Smooth muscle cell (in vitro differentiated cells): ENCODE data around the gene HOXD13. TPM values are rescaled to one million over a fixed set of nuclear protein-coding genes. Genes with fewer than 3 reads are reported as not detected.

Experiments
- DNase-seq: peaks from one replicate; lab custom pipeline; 2025; ENCODE audit not compliant: unreplicated experiment; lab: John Stamatoyannopoulos, UW
- H2AFZ ChIP-seq: fragments of 200-600 bp; sonication (generic); 2 replicates; pipeline ENCODE4 v1.6.0; 2016; ENCODE audit warnings: antibody characterized with exemption, low read depth, mild to moderate bottlenecking
- H3F3A ChIP-seq: fragments of 200-600 bp; sonication (generic); 2 replicates; pipeline ENCODE4 v1.6.0; 2017; ENCODE audit warnings: antibody characterized with exemption, low read depth
- H3K27ac ChIP-seq: fragments of 200-600 bp; sonication (generic); 2 replicates; pipeline ENCODE4 v1.5.1; 2016; ENCODE audit warnings: low read depth, mild to moderate bottlenecking
- H3K27me3 ChIP-seq: fragments of 200-600 bp; sonication (generic); 2 replicates; pipeline ENCODE4 v1.6.1; 2016; ENCODE audit warnings: low read depth, mild to moderate bottlenecking
- H3K36me3 ChIP-seq: fragments of 200-600 bp; sonication (generic); 2 replicates; pipeline ENCODE4 v1.5.1; 2016; ENCODE audit warnings: low read depth
- H3K4me1 ChIP-seq: fragments of 200-600 bp; sonication (generic); 2 replicates; pipeline ENCODE4 v1.5.1; 2016; ENCODE audit warnings: low read depth
- H3K4me2 ChIP-seq: fragments of 200-600 bp; sonication (generic); 2 replicates; pipeline ENCODE4 v1.6.0; 2016; ENCODE audit warnings: mild to moderate bottlenecking
- H3K4me3 ChIP-seq: fragments of 200-600 bp; sonication (generic); 2 replicates; pipeline ENCODE4 v1.5.1; 2016; ENCODE audit warnings: mild to moderate bottlenecking
- H3K79me2 ChIP-seq: fragments of 200-600 bp; sonication (generic); 2 replicates; pipeline ENCODE4 v1.6.0; 2016; ENCODE audit warnings: low read depth, mild to moderate bottlenecking
- H3K9ac ChIP-seq: fragments of 200-600 bp; sonication (generic); 2 replicates; pipeline ENCODE4 v1.6.0; 2016; ENCODE audit warnings: low read depth
- H3K9me3 ChIP-seq: fragments of 200-600 bp; sonication (generic); replicated peaks from 2 replicates; pipeline ENCODE4 v1.5.1; 2016; ENCODE audit warnings: low read depth
- H4K20me1 ChIP-seq: fragments of 200-600 bp; sonication (generic); 2 replicates; pipeline ENCODE4 v1.6.0; 2016; ENCODE audit warnings: low read depth
- WGBS: methylation state at CpG from one replicate; pipeline ENCODE4 v1.1.7; 2016; ENCODE audit warnings: low lambda C conversion rate; 5-methylcytosine and 5-hydroxymethylcytosine counted together
- polyA plus RNA-seq: library from polyadenylated mRNA; unstranded; fragments of >200 nt; fragmentation: Nextera tagmentation; extraction: Ambion mirVana; gene quantifications from 2 replicates; pipeline ENCODE4 v1.2.1, GENCODE V29; 2016
- total RNA-seq: library from RNA; depleted of rRNA; stranded (reverse); fragments of >200 nt; gene quantifications from 2 replicates; pipeline ENCODE4 v1.2.3, GENCODE V29; 2014
- TF ChIP-seq, protein P1 (sequence below): fragments of 200-600 bp; sonication (generic); IDR thresholded peaks from 2 replicates; pipeline ENCODE4 v1.5.1; 2017; ENCODE audit warnings: borderline replicate concordance, mild to moderate bottlenecking, antibody characterized with exemption; ENCODE audit not compliant: insufficient read depth, poor library complexity, severe bottlenecking

The HOXD13 gene
- total and polyA plus RNA-seq, 2 experiments from 2014 or later = 0.31 to 1.9 TPM

DNA sequence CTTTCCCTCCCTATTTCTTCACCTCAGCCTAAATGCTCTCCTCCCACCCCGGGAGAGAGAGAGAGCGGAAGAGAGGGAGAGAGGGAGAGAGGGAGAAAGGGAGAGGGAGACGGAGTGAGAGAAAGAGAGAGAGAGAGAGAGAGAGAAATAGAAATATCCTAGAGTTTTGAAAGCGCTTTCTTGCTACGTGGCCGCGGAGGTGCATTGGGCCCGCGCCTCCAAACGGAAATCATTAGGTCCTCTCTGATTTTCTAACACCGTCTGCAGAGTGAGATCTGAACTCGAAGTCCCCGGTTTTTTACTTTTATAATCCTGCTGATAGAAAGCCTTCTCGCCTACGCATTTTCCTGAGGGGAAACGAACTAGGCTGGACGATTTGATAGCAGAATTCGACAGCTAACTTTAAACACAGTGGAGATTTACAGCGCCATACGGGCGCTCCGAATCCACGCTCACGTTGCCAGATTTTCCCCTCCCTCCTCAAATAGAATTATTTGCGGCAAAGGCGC, 7.9 kb upstream of the HOXD13 start:
- Histone ChIP-seq H3K79me2 (no peaks in the 10 kb centered on the region), H3F3A (no peaks in the 10 kb centered on the region), H3K9me3 (no peaks in the 10 kb centered on the region), H3K4me3 (peak overlapping the region; percentile 44), H3K4me1 (peaks cover 27% of the 10 kb centered on the region), H3K27me3 (peaks cover 97% of the 10 kb centered on the region), H2AFZ (peak overlapping the region; percentile 43), H3K27ac (no peak overlapping the region), H3K9ac (no peak overlapping the region), H3K36me3 (no peaks in the 10 kb centered on the region), H3K4me2 (peak overlapping the region; percentile 82), H4K20me1 (no peaks in the 10 kb centered on the region)
- WGBS = under 1% methylated on average over 26 of the region's 26 CpGs
- no peak for DNase-seq
- TF ChIP-seq, protein P1, sequence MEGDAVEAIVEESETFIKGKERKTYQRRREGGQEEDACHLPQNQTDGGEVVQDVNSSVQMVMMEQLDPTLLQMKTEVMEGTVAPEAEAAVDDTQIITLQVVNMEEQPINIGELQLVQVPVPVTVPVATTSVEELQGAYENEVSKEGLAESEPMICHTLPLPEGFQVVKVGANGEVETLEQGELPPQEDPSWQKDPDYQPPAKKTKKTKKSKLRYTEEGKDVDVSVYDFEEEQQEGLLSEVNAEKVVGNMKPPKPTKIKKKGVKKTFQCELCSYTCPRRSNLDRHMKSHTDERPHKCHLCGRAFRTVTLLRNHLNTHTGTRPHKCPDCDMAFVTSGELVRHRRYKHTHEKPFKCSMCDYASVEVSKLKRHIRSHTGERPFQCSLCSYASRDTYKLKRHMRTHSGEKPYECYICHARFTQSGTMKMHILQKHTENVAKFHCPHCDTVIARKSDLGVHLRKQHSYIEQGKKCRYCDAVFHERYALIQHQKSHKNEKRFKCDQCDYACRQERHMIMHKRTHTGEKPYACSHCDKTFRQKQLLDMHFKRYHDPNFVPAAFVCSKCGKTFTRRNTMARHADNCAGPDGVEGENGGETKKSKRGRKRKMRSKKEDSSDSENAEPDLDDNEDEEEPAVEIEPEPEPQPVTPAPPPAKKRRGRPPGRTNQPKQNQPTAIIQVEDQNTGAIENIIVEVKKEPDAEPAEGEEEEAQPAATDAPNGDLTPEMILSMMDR = no peak

DNA sequence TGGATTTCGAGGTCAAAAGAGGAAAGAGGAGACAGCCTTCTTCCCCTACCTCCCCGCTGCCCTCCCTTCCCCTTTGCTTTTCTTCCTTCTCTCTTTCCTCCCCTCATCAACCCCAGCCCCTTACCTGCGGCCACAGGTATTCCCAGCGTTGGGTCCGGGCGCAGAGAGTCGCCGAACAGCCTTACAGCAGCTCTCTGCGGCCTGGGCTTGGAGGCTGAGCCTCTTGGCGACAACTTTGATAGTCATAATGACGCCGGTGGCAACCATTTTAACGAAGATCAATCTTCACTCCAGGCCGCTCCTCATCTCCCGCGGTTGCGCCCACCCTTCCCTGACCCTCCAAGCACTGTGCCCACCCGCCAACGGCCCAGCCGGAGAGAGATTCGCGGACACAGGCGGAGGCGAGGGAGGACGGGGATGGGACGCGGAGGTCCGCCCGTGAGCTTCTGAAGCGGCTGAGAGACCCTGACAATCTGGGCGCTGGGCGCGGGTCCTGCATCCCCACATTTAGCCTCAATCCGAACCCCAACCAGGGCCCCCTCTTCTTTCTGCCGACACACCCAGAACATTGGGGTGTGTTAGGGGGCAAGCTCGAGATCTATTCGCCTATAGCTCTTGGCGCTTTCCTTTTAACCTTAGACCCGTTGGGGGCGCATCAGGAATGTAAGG, 7.3 kb upstream of the HOXD13 start:
- Histone ChIP-seq H3K36me3 (no peaks in the 10 kb centered on the region), H3K4me3 (peak overlapping the region; percentile 44), H3K9me3 (no peaks in the 10 kb centered on the region), H3K27ac (no peak overlapping the region), H3K27me3 (peaks cover 100% of the 10 kb centered on the region), H3K79me2 (no peaks in the 10 kb centered on the region), H2AFZ (no peak overlapping the region), H3K9ac (no peak overlapping the region), H4K20me1 (no peaks in the 10 kb centered on the region), H3F3A (no peaks in the 10 kb centered on the region), H3K4me1 (peaks cover 27% of the 10 kb centered on the region), H3K4me2 (peak overlapping the region; percentile 82)
- 2% methylated on average over 40 of the region's 40 CpGs for WGBS
- TF ChIP-seq, protein P1 = no peak
- no peak for DNase-seq

DNA sequence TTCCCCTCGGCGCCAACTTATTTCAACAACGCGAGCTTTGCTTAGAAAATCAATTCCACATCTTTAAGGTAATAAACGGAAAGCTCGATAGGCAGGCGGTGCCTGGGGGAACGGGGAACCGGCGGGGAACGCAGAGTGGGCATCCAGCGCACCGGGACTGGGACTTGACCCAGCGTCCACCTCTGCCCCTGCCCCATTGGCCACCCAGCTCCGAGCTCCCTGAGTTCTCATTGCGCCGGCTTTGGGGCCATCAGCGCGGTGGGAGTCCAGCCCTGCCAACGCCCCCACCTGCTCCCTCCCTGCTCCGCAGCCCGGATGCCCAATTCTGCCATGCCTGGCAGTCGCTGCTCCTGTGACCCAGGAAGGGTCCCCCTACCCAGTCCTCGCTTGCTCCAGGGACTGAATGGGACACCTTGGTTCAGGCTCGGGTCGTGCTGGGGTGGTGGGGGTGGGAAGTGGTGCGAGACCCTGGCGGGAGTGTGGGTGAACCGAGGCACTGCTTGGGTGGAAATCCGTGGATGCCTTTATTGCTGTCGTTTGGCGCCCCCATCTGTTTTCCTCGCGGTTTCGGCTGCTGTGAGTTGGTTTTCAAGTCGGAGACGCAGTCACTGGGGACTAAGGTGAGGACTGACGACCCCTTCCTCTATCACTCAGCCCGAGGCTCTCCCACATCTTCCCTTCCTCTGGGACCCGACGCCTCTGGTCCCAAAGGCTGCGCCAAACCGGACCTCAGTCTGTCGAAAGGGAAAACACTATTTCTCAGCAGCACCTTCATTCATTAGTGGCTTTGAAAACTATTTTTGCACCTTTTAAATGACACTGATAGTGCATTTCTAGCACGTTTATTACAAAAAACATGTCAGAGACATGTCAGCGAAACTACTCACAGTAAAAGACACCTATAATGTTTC, 6.4 kb upstream of the HOXD13 start:
- Histone ChIP-seq H3K4me1 (peaks cover 27% of the 10 kb centered on the region), H3K4me2 (peak overlapping the region; percentile 82), H3K9ac (no peak overlapping the region), H2AFZ (no peak overlapping the region), H3K36me3 (no peaks in the 10 kb centered on the region), H3K79me2 (no peaks in the 10 kb centered on the region), H3K27me3 (peaks cover 100% of the 10 kb centered on the region), H3F3A (no peaks in the 10 kb centered on the region), H3K27ac (no peak overlapping the region), H3K4me3 (peak overlapping the region; percentile 44), H4K20me1 (no peaks in the 10 kb centered on the region), H3K9me3 (no peaks in the 10 kb centered on the region)
- WGBS = 1% methylated on average over 41 of the region's 46 CpGs
- DNase-seq = no peak
- TF ChIP-seq, protein P1 = peak; percentile 52
